ENCODE measurements around the gene HOXC6.

HOXC6 gene

DNA sequence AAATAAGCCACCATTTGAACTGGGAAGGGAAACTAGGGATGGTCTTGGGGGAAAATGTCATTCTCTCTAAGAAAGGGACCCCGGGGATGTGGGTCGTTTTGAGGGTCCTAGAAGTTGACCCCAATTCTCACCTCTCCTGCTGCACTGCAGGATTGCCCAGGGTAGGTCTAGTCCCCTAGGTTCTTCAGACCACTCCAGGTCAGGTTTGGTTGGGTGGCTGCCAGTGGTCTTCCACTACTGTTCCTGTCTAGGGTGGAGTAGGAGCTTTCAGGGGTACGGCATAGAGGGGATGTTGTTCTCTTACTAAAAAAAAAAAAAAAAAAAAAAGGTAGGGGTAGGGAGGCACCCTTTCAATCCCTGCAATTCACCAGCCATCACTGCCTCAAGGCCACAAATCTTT, 12.2 kb upstream of the HOXC6 start:
- DNase-seq (ENCODE audit: low spot score) = no peak

DNA sequence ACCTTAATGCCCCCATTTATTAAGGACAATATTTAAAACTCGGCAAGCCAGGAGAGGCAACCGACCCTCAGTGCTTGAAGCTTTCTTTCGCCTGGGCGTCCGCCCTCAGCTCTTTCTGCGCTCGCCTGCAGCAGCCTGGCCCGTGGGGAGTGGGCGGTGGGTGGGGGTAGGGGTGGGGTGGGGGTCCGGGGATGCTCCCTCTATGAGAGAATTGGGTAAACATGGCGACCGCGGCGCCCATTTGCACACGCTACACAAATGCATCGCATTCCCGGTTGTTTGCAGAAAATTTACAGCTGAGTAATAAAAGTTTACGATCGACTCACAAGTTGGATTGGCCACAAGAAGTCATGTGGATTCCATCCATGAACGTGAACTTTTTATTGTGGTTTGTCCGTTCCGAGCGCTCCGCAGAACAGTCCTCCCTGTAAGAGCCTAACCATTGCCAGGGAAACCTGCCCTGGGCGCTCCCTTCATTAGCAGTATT, 11.7 kb upstream of the HOXC6 start:
- DNase-seq (ENCODE audit: low spot score) = no peak

GRCh38 chr12:54017027-54017788, 11.0 kb upstream of the HOXC6 start:
- DNase-seq (ENCODE audit: low spot score) = no peak

DNA sequence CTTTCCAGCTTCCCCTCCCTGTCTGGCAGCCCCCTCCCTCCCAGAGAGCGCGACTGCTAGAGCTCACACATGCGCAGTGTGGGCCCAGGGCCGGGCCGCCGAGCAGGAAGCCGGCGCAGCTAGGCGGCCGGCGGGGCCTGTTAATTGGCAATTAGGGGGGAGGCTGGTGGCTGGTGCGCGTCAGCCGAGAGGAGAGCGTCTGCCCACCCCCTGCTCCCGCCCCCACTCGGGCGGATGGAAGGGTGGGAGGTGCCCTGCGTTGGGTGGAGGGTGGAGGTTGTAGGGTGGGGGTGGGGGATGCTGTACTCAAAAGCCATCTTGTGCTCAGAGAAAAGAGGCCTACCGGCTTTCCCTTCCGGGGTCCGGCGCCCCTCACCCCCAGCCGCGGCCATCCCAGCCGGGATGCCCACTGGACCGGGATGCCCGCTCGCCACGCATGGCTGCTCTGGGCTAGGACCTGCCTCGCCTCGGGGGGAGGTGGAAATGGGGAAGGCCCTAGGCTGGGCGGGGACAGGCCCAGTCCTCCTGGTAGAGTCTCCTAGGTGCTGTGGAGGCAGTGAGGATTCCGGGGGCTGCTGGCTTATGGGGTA, 10.3 kb upstream of the HOXC6 start:
- DNase-seq (ENCODE audit: low spot score) = no peak

- no peak for DNase-seq (ENCODE audit: low spot score)
Observed at GRCh38 chr12:54018468-54018984, 9.7 kb upstream of the HOXC6 start.

GRCh38 chr12:54019091-54019811, 9.0 kb upstream of the HOXC6 start:
- no peak for DNase-seq (ENCODE audit: low spot score)

- no peak for DNase-seq (ENCODE audit: low spot score)
Observed at GRCh38 chr12:54019924-54020590, 8.2 kb upstream of the HOXC6 start.

DNA sequence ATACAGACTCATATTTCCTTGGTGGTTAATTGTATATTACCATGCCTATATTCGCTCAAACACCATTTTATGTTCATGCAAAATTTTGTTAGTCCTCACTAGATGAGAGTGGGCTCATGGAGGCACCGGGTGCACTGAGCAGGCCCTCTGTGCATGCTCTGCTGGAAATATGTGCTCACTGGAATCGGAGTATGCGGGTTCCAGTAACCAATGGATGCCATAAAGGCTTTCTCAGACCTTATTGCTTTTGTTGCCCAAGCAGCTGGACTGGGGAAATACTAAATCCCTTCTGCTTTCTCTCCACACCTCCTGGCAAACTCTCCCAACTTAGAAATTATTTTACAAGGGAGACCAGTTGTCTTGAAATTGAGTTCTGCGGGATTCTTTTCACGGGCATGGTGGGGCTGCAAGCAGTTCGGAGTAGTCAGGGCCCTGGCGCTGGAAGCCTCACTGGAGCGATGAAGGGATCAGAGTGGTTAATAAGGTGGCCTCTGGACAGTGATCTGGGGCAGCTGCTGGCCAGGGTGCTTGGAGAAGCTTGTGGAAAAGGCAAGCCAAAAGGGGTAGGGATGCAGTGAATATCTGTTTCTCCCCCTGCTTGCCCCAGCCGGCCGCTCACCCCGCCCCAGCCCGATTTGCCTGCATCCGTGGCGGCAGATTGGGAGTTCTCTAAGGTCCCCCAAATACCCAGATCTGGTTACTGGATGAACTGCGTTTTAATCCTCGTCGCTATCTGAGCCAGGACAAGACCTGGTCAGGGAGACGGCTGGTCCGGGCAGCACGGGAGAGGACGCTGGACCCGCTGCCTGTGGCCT, 7.4 kb upstream of the HOXC6 start:
- DNase-seq (ENCODE audit: low spot score) = no peak

- no peak for DNase-seq (ENCODE audit: low spot score)
Observed at GRCh38 chr12:54021432-54022013, 6.7 kb upstream of the HOXC6 start.

DNA sequence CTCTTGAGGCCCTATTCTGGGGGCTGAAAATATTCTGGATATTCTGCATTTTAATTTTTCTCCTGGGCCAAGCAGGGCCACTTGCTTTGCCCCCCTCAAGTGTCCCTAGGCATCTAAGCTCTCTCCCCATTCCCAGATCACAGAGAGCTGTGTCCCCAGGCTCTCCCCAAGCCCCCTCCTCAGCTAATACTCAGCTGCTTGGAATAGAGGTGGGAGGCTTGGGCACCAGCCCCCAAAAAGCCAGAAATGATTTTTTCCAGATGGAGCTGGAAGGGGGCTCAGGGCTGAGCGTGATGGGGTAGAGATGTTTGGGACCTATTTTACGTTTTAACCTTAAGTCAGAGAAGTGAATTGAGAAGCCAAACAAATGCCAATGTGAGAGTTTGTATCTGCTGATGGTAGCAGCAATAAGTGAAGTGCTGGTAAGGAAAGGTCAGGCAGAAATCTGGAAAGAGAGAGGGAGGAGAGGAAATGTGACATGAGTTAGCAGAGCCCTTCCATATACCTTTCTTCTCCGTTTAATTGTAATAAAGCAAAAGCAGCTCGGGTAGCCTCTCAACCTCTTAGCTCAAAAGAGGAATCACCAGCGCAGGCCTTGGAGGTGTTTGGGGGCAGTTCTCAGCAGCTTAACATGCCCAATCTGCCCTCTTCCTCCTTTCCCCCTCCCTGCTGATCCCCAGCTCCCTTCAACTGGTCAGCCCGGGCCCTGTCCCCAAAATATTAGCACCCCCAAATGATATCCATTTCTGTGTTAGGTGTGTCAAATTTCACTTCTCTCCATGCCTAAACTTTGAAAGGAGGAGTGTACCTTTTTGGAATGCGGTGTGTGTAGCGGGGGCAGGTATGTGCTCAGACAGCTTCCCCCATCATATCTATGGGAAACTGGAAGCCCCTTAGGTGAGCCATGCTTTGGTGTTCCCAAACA, 5.0 kb upstream of the HOXC6 start:
- no peak for DNase-seq (ENCODE audit: low spot score)

- DNase-seq (ENCODE audit: low spot score) = no peak
Observed at GRCh38 chr12:54024127-54024526, 4.1 kb upstream of the HOXC6 start.

DNA sequence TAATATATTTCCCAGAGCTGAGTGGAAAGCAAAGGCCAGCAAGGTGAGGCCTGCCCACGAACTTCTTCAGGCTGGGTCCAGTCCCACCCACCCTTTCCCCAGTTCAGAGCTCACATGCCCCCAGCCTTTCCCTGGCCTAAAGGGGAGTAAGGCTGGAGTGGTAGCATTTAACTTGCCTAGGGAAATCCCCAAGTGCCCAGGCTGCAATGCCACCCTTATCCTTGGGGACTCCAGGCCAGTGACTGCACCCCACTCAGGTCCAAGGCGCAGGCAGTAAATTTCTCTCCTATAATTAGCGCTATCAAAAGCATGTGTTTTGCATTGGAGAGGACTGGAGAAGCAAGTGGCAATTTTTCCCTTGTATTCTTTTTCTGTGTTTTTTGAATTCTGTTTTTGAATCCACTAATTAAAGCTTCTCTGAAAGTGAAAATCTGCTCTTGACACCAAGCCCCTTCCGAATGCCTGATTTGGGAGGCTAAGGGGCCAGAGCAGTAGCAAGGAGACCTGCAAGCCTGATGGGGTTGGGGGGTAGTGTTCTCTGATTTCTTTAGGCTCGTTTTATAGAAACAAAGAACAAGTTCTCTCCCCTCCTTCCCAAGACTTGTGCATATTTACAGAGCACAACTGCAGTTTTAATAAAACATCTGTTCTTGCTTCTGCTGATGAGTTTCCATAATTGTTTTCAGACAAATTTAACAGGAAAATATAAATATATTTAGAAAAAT, 3.5 kb upstream of the HOXC6 start:
- DNase-seq (ENCODE audit: low spot score) = no peak

DNA sequence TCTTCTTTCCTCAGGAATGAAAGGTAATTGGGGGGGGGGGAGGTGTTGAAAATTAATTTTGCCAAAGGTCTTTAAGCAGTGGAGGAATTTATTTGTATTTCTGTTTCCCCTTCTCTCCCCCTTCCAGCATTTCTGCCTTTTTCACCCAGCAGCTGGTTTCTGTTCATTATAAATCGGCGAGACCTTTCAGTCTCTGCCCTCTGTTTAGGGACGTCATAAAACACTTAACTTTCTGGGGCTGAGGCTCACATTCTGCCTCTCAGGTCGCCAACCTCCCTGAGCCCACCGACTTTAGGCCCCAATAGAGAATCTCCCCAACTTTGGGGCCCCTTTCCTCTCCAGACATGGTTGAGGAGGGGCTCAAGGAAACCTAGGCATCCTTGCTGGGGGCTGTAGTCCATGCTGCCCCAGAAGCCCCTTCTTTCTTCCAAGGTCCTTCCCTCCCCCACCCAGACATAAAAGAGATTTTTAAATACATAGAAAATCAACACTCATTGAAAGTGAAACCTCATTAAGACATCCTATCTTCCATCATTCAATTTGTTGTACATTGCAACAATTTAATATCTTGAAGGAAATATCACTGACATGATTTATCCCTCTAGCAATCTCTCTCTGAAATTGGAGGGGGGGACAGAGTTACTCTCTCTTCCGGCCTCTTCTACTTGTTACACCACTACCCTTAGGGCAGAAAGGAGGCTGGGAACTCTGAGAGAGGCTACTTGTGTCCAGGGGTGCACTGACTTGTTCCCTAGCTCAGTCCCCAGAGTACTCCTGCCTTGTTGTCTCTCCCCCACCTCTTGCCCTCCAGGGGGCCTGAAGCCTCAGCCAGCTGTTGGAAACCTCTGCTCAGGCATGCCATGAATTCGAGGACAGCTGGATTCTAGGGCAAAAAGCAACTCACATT, 2.5 kb upstream of the HOXC6 start:
- no peak for DNase-seq (ENCODE audit: low spot score)

DNA sequence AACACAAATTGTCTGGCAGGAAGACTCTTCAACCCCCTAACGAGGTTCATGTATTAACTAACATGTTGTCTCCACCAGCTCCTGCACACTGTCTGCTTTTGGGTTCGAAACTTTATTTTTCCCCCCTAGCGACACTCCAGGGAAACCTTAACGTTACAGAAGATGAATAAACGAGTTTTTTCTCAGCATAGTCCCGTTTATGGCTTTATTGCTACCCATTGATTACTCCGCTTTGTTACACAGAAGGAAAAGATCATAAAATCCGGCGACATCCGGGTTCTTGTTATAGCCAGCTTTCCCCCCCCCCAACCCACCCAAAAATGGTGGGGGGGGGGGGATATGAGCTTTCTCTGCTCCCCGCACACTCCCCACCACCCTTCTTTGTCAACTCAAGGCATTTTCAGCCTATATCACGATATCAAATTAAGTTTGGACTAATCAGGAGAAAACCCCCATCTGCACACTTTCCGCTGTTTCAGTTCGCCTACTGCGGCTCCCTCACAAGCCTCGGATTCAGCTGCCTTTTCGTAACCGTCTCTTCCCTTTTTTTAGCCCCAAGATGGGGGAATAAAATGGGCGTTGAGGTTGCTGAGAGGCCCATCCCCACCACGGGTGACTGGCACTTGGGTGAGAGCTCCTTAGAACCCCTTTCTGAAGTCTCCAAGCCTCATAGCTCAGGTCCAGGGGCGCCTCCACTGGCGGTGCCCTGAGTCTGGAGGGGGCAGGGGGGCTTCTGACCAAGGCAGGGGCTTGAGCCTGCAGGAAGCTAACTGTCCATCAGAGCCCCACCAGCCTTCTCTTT, 1.4 kb upstream of the HOXC6 start:
- DNase-seq (ENCODE audit: low spot score) = no peak

DNA sequence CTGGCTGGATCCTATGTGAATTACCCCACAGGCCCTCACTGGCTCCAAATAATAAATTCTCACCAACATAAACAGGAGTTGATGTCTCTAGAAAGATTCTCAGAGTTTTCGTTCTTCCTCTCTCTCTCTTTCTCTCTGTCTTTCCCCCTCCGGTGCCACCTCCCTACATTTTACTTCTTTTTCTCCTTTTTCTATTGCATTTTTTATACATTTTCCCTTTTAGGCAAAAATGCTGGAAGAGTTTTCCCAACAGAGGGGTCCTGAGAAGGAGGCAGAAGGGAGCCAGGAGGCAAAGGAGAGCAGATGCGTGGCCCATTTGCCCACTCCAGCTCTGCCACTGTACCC, 826 bp upstream of the HOXC6 start:
- no peak for DNase-seq (ENCODE audit: low spot score)

DNA sequence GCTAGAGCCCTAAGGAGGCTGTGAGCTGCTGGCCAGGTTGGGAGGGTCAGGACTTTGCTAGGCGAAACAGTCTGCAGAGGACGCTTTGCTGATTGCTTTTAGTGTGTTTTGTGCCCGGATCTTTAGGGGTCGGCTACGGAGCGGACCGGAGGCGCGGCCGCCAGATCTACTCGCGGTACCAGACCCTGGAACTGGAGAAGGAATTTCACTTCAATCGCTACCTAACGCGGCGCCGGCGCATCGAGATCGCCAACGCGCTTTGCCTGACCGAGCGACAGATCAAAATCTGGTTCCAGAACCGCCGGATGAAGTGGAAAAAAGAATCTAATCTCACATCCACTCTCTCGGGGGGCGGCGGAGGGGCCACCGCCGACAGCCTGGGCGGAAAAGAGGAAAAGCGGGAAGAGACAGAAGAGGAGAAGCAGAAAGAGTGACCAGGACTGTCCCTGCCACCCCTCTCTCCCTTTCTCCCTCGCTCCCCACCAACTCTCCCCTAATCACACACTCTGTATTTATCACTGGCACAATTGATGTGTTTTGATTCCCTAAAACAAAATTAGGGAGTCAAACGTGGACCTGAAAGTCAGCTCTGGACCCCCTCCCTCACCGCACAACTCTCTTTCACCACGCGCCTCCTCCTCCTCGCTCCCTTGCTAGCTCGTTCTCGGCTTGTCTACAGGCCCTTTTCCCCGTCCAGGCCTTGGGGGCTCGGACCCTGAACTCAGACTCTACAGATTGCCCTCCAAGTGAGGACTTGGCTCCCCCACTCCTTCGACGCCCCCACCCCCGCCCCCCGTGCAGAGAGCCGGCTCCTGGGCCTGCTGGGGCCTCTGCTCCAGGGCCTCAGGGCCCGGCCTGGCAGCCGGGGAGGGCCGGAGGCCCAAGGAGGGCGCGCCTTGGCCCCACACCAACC, 1.5 kb downstream of the HOXC6 start:
- no peak for DNase-seq (ENCODE audit: low spot score)

- no peak for DNase-seq (ENCODE audit: low spot score)
Observed at GRCh38 chr12:54030442-54030801, 2.2 kb downstream of the HOXC6 start.

Data from hematopoietic multipotent progenitor cell treated with erythropoietin and hydrocortisone succinate and interleukin-3 and kit ligand, for 17 days (in vitro differentiated cells).